Activated CD4-positive, alpha-beta T cell treated with anti-CD3 and anti-CD28 coated beads for 36 hours (primary cell): Measurements from ENCODE around the gene DEPDC7. TPM values are rescaled to one million over a fixed set of nuclear protein-coding genes. Genes with fewer than 3 reads are reported as not detected.
"Not testable (repeated sequence)": the region's sequence is repeated elsewhere in the genome, so short reads cannot be mapped to it uniquely, and the experiment has no call there.

ENCODE experiments used
- ATAC-seq: fragments of 200-7000 bp; cut with Tn5 transposase; one replicate; pipeline ENCODE4 v1.10.0; 2021; ENCODE audit warnings: mild to moderate bottlenecking, moderate library complexity
- CTCF ChIA-PET: fragments of 350-600 bp; sonication (Branson Sonifier 250); formaldehyde crosslinking; loops from one replicate; lab custom pipeline; 2021; ENCODE audit warnings: antibody characterized with exemption; lab: Charles Lee
- POLR2A ChIA-PET: fragments of 350-600 bp; sonication (Branson Sonifier 250); formaldehyde crosslinking; loops from one replicate; lab custom pipeline; 2021; ENCODE audit warnings: antibody characterized with exemption, inconsistent platforms; lab: Charles Lee
- DNase-seq: peaks from one replicate; pipeline ENCODE4 v3.0.0-alpha.2; 2020
- H3K27ac Mint-ChIP-seq: one replicate; pipeline ENCODE4 v1.8.0; 2021; ENCODE audit warnings: mixed read lengths
- H3K27me3 Mint-ChIP-seq: one replicate; pipeline ENCODE4 v1.8.0; 2021; ENCODE audit warnings: mixed read lengths
- H3K36me3 Mint-ChIP-seq: one replicate; pipeline ENCODE4 v1.8.0; 2021; ENCODE audit warnings: low read depth, mixed read lengths
- H3K4me1 Mint-ChIP-seq: one replicate; pipeline ENCODE4 v1.8.0; 2021; ENCODE audit warnings: mixed read lengths
- H3K4me3 Mint-ChIP-seq: one replicate; pipeline ENCODE4 v1.8.0; 2021; ENCODE audit warnings: mild to moderate bottlenecking, moderate library complexity, mixed read lengths
- H3K9me3 Mint-ChIP-seq: one replicate; pipeline ENCODE4 v1.8.0; 2021; ENCODE audit warnings: low read depth, mixed read lengths
- intact Hi-C, 2 experiments: fragments of 100-400 bp; cut with DNase I in 1 of 2; cut with micrococcal nuclease in 1 of 2; formaldehyde crosslinking; loops; one replicate each; pipeline versions ENCODE4 v1.14.2 to v1.15.1; 2022 to 2024; cut with DNase I, micrococcal nuclease
- total RNA-seq, 2 experiments: library from RNA; stranded (reverse); gene quantifications; one replicate each; pipeline ENCODE4 v1.2.3, GENCODE V29; 2021

DEPDC7 gene
- total RNA-seq, 2 experiments from 2014 or later, result 2.0 to 2.3 TPM

DNA sequence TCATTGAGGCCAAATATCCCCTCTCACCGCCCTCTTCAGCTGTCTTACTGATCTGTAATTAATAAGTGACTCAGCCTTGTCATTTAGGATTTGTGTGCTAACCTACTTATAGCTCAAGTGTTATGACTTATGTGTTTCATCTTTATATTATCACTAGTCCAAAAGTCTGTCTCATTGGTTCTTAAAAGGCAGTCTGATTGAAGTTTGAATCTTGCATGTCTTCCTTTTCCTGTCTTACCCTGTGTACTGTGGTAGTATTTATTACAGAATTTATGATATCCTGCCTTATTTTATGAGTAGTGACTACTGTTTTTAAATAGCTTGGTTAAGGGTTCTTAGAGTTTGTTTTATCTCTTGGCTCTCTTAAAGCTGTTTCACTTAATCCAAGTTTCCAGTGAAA, 6.3 kb downstream of the DEPDC7 start:
- no peaks in the 10 kb centered on the region for H3K9me3 Mint-ChIP-seq
- H3K36me3 Mint-ChIP-seq, result no peaks in the 10 kb centered on the region
- no peak overlapping the region for H3K27ac Mint-ChIP-seq
- DNase-seq, result no peak
- intact Hi-C loops, result no loop called here
- POLR2A ChIA-PET, result interaction anchor here (1.6 kb wide), 1 partner anchor 17 kb away, joined by 5 read pairs; the partner anchor contains the start of gene TCP11L1
- CTCF ChIA-PET, result interaction anchor here (0.7 to 2.2 kb wide), 4 partner anchors 10 to 71 kb away, joined by 3 to 16 read pairs (median 6); no protein-coding TSS in a partner anchor
- H3K4me3 Mint-ChIP-seq, result no peak overlapping the region
- peaks cover 15% of the 10 kb centered on the region for H3K27me3 Mint-ChIP-seq
- peak; percentile 84 for ATAC-seq
- peaks cover 18% of the 10 kb centered on the region for H3K4me1 Mint-ChIP-seq

DNA sequence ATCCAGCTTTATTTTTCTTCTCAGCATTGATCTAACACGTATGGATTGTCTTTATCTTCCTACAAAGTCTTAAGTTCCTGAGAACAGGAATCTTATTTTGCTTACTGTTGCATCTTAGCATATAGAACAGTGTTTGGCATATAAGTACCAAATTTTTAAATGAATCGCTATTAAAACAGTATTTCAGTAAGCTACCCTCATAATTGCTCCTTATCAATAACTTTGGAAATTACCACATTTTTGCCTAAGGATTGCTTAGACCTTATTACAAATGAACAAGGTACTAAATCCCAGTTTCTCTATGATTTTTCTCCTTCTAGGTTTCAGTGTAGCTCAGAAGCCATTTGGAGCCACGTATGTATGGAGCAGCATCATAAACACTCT, 9.7 kb downstream of the DEPDC7 start:
- POLR2A ChIA-PET, result no interaction called here

DNA sequence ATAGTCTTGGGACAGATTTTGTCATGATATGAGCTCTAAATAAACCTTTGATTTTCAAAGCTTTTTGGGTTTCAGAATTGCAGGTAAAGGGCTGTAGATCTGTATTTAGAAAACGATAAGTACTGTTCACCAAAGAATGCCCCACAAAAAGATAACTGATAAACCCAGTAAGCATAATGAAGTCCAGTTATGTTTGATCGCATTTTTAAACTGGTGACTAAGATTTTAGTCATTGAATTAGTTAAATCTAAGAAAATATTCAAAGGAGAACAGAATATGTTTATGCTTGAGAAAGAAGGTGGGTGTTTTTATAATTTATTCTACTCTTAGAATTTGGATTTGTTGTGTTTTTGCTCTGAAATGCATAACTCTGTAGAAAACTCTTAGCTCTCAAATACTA, 11.6 kb downstream of the DEPDC7 start:
- no peak for ATAC-seq
- Mint-ChIP-seq H3K27ac (no peak overlapping the region), H3K36me3 (no peaks in the 10 kb centered on the region), H3K9me3 (no peaks in the 10 kb centered on the region), H3K27me3 (no peaks in the 10 kb centered on the region), H3K4me1 (peaks cover under 1% of the 10 kb centered on the region), H3K4me3 (no peak overlapping the region)
- ChIA-PET POLR2A (no interaction called here), CTCF (interaction anchor here (0.7 to 2.0 kb wide), 4 partner anchors 11 to 74 kb away, joined by 3 to 6 read pairs (median 4); partner anchors contain the start of gene DEPDC7)
- intact Hi-C loops, result no loop called here
- no peak for DNase-seq

More for the DNA sequence above, 9.7 kb downstream of the DEPDC7 start:
- DNase-seq (no peak), ATAC-seq (no peak)
- H3K27me3 Mint-ChIP-seq, result no peaks in the 10 kb centered on the region
- H3K4me1 Mint-ChIP-seq, result peaks cover 10% of the 10 kb centered on the region
- no peaks in the 10 kb centered on the region for H3K9me3 Mint-ChIP-seq
- no peak overlapping the region for H3K4me3 Mint-ChIP-seq
- no peak overlapping the region for H3K27ac Mint-ChIP-seq
- intact Hi-C loops, result no loop called here
- no peaks in the 10 kb centered on the region for H3K36me3 Mint-ChIP-seq
- CTCF ChIA-PET, result interaction anchor here (0.6 to 1.2 kb wide), 2 partner anchors 9 to 299 kb away, joined by 3 to 4 read pairs; no protein-coding TSS in a partner anchor

DNA sequence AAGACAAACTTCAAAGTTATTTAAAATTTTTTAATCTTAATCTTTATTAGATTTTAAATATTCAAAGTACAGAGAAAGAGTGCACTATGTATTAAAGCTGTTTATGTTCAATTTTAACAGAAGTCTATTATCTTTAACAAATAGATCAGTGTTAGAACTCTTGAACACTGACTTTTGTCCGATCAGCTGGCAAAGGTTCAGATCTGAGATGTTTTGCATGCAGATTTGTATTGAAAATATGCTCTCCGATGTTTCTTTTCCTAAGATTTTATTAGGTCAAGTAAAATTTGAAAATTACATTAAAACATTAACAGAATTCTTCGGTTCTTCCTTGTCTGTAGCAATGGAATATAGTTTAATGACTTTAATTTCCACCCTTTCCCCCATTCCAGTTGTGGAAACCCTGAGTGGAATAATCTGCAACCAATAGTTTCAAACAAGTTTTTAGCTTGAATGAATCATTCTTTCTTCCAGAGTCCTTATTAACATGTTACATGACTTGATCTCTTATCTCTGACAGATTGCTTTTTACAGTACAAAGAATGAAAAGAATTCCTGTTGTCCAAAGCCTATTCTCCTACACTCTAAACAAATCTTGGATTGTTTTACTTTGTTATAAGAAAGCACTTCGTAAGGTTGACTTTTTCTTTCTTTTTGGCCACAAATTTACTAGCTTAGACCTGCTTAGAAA, 12.3 kb downstream of the DEPDC7 start:
- DNase-seq, result no peak
- Mint-ChIP-seq H3K9me3 (no peaks in the 10 kb centered on the region), H3K36me3 (no peaks in the 10 kb centered on the region), H3K4me1 (no peaks in the 10 kb centered on the region), H3K27me3 (no peaks in the 10 kb centered on the region), H3K4me3 (no peak overlapping the region), H3K27ac (no peak overlapping the region)
- no peak for ATAC-seq
- intact Hi-C loops, result no loop called here
- ChIA-PET POLR2A (no interaction called here), CTCF (interaction anchor here (0.7 to 1.5 kb wide), 3 partner anchors 12 to 73 kb away, joined by 3 to 4 read pairs (median 3); partner anchors contain the start of gene DEPDC7)

DNA sequence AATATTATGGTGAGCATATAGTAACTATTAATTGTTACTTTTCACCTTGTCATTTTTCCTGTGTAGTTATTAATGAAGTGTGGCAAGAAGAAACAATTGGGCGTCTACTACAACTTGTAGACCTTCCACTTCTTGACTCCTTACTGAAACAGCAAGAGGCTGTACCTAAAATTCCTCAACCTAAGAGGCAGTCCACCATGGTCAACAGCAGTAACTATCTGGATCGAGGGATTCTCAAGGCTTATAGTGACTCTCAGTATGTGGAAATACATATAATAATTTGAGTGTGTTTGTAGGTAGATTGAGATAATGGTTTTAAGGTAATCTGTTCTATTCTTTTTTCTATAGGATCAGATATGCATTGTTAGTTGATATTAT, 12.8 kb downstream of the DEPDC7 start:
- Mint-ChIP-seq H3K4me3 (no peak overlapping the region), H3K9me3 (no peaks in the 10 kb centered on the region), H3K36me3 (no peaks in the 10 kb centered on the region), H3K4me1 (no peaks in the 10 kb centered on the region), H3K27me3 (no peaks in the 10 kb centered on the region), H3K27ac (no peak overlapping the region)
- no peak for DNase-seq
- intact Hi-C loops, result no loop called here
- ChIA-PET POLR2A (no interaction called here), CTCF (interaction anchor here (1.5 kb wide), 1 partner anchor 13 kb away, joined by 4 read pairs; the partner anchor contains the start of gene DEPDC7)
- ATAC-seq, result no peak

DNA sequence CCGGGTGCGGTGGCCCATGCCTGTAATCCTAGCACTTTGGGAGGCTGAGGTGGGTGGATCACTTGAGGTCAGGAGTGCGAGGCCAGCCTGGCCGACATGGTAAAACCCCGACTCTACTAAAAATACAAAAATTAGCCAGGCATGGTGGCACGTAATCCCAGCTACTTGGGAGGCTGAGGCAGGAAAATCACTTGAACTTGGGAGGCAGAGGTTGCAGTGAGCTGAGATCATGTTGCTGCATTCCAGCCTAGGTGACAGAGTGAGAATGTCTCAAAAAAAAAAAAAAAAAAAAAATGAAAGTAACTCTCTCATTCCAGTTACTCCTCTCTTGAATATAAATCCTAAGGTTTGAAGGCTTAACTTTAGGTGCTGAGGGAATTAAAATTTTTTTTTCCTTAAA, 13.5 kb downstream of the DEPDC7 start:
- H3K36me3 Mint-ChIP-seq, intact Hi-C loops, DNase-seq, H3K9me3 Mint-ChIP-seq, H3K4me3 Mint-ChIP-seq, ATAC-seq, H3K4me1 Mint-ChIP-seq, H3K27ac Mint-ChIP-seq, H3K27me3 Mint-ChIP-seq: not testable (repeated sequence)
- ChIA-PET POLR2A (interaction anchor here (0.7 kb wide), 1 partner anchor 230 kb away, joined by 6 read pairs; no protein-coding TSS in a partner anchor), CTCF (interaction anchor here (0.8 kb wide), 2 partner anchors 11 to 36 kb away, joined by 3 to 5 read pairs; no protein-coding TSS in a partner anchor)

DNA sequence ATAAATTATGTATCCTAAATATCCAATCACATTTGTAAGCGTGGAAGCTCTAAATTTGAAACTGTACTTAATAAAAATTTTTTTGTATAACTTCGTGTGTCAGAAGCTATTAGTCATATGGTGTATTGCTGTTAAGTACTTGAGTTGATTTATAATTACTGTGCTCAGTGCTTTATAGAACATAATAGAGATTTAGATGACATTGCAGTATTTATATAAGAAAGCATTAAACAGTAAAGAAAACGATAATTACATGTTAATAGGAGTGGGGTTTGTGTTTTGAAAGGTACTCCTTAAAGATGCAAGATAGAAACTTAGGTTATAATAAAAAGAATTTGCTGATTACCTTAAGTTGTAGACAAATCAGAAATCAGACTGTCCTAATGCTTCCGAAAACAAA, 17.8 kb downstream of the DEPDC7 start:
- Mint-ChIP-seq H3K4me3 (no peak overlapping the region), H3K27me3 (peaks cover 5% of the 10 kb centered on the region), H3K36me3 (no peaks in the 10 kb centered on the region), H3K4me1 (no peaks in the 10 kb centered on the region), H3K9me3 (no peaks in the 10 kb centered on the region), H3K27ac (no peak overlapping the region)
- intact Hi-C loops, result no loop called here
- no peak for ATAC-seq
- ChIA-PET CTCF (interaction anchor here (0.5 to 1.8 kb wide), 4 partner anchors 9 to 19 kb away, joined by 3 to 5 read pairs (median 4); partner anchors contain the start of gene DEPDC7), POLR2A (no interaction called here)
- no peak for DNase-seq

DNA sequence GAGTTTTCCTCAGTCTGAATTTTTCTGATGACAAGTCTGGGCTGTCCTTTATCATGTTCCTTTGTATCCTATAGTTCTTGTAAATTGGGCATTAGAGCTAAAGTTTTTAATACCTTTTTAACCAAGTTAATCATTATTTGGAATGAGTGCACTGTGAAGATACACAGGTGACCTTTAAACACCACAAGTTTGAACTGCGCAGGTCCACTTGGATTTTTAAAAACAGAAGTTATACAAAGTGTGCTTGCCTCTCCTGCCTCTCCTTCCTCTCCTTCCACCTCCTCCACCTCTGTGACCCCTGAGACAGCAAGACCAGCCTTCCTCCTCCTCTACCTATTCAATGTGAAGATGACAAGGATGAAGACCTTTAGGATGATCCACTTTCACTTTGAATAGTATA, 19.3 kb downstream of the DEPDC7 start:
- Mint-ChIP-seq H3K4me1 (peaks cover 4% of the 10 kb centered on the region), H3K27me3 (peaks cover 5% of the 10 kb centered on the region), H3K4me3 (no peak overlapping the region), H3K9me3 (no peaks in the 10 kb centered on the region), H3K27ac (no peak overlapping the region), H3K36me3 (no peaks in the 10 kb centered on the region)
- DNase-seq (no peak), ATAC-seq (no peak)
- ChIA-PET CTCF (interaction anchor here (0.9 kb wide), 1 partner anchor 9 kb away, joined by 4 read pairs; no protein-coding TSS in a partner anchor), POLR2A (no interaction called here)
- intact Hi-C loops, result no loop called here

DNA sequence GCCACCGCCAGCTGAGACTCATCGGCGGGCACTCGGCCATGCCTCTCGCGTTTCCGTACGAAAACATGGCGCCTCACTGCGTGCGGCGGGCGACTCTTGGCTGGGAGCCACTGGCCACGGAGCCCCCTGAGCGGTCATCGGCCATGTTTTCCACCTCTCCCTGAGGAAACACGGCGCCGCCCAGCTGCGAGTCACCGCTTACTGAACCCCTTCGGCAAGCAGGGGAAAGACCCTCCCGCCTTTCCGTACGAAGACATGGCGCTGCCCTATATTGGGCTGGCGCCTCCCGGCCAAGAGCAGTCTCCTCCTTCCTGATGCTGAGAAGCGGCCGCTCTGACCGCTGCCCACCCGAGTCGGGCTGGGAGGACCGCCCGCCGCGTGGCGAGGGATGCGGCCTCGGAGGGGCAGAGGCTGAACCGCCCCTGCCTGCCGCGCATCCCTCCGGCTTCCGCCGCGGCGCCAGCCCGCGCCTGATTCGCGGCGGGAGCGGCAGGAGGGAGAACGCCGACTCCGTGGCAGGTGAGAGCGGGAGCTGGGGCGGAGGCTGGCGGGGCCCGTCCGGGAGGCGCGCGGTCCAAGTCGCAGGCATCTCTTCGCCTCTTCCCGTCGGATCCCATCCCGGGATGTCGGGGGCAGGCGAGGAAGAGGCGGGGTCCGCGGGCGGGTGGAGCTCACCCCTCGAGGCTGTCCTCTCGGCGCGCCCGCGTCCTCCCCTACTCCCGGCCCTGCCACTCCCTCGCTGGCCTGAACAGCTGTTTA, 23.8 kb downstream of the DEPDC7 start, which contains the start of gene TCP11L1:
TCP11L1 (plus strand) TSS at position 299 of the 759 bp plus-strand sequence. CDS start 4,202 bp downstream, outside the sequence.
- peak; percentile 89 for DNase-seq
- CTCF ChIA-PET, result interaction anchor here (0.6 to 2.1 kb wide), 11 partner anchors 8 to 211 kb away, joined by 3 to 10 read pairs (median 4); partner anchors contain the start of genes CSTF3 and DEPDC7

DNA sequence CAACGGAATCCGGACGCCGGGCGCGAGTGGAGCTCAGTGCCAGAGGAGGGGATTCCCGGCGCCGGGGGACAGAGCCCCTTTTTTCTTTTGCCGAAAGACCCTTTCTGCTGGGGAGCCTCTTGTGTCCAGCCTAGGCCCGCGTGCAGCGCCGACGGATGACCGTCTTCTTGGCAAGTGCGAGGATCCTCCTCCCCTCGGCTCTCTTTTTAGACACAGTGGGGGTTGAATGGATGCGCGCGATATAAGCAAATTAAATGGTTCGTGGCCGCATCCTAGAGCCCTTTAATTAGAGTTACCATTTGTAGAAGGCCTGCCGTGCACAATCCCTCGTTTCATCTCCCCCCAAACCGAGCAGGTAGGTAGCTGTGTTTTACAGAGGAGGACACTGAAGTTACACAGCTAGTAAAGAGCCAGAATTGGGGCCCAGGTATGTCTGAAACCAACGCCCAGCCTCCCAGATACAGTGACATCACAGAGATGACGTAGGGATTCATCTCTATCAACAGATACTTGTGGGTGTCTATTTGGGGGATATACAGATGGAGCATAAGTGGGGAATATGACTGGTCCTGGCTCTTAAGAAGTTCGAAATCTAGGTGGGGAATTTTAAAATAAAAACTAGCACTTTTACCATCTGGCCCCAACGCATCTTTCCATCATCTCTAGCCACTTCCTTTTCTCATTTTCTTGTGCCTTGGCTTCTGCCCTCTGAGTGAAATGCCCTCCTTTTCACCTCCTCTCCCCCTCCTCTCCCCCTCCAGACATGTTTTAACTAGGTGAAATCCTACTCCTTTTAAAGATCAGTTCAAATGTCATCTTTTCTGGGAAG, 24.6 kb downstream of the DEPDC7 start:
- ChIA-PET POLR2A (interaction anchor here (0.5 to 2.0 kb wide), 7 partner anchors 18 to 1013 kb away, joined by 3 to 7 read pairs (median 4); no protein-coding TSS in a partner anchor), CTCF (interaction anchor here (0.6 to 2.1 kb wide), 7 partner anchors 9 to 148 kb away, joined by 3 to 10 read pairs (median 3); partner anchors contain the start of gene DEPDC7)
- Mint-ChIP-seq H3K36me3 (peaks cover 5% of the 10 kb centered on the region), H3K27ac (peak overlapping the region; percentile 87), H3K9me3 (no peaks in the 10 kb centered on the region), H3K4me3 (peak overlapping the region; percentile 87), H3K4me1 (peaks cover 37% of the 10 kb centered on the region), H3K27me3 (peaks cover 3% of the 10 kb centered on the region)
- DNase-seq (peak; percentile 64), ATAC-seq (peak; percentile 65)
- intact Hi-C loops, result loop anchor here (1.0 to 2.0 kb wide), 3 partner anchors 23 to 145 kb away; no protein-coding TSS in a partner anchor

More for the DNA sequence above, 23.8 kb downstream of the DEPDC7 start, which contains the start of gene TCP11L1:
- H3K36me3 Mint-ChIP-seq, result peaks cover 2% of the 10 kb centered on the region
- intact Hi-C loops, result loop anchor here (1.0 to 2.0 kb wide), 8 partner anchors 24 to 455 kb away; partner anchors contain the start of genes CSTF3 (in 1 of the 2), DEPDC7 (in 1 of the 2) and HIPK3 (in 1 of the 2)
- peaks cover 37% of the 10 kb centered on the region for H3K4me1 Mint-ChIP-seq
- no peaks in the 10 kb centered on the region for H3K9me3 Mint-ChIP-seq
- H3K27ac Mint-ChIP-seq, result peak within 1 kb of the TSS; percentile 95
- POLR2A ChIA-PET, result interaction anchor here (0.5 to 2.0 kb wide), 8 partner anchors 17 to 1013 kb away, joined by 3 to 7 read pairs (median 4); partner anchors contain the start of genes DEPDC7 and QSER1
- ATAC-seq, result peak; percentile 71
- H3K27me3 Mint-ChIP-seq, result peaks cover 5% of the 10 kb centered on the region
- H3K4me3 Mint-ChIP-seq, result peak within 1 kb of the TSS; percentile 87
